NCI-H2081 treated with DMSO at 0.1 percent for 48 hours (cell line): ENCODE data around the gene SH3BP4.

Source experiments
- DNase-seq: peaks from one replicate; lab custom pipeline; 2025; lab: John Stamatoyannopoulos, UW

The SH3BP4 gene

GRCh38 chr2:234999740-235000425, 48.1 kb downstream of the SH3BP4 start:
- DNase-seq = no peak

DNA sequence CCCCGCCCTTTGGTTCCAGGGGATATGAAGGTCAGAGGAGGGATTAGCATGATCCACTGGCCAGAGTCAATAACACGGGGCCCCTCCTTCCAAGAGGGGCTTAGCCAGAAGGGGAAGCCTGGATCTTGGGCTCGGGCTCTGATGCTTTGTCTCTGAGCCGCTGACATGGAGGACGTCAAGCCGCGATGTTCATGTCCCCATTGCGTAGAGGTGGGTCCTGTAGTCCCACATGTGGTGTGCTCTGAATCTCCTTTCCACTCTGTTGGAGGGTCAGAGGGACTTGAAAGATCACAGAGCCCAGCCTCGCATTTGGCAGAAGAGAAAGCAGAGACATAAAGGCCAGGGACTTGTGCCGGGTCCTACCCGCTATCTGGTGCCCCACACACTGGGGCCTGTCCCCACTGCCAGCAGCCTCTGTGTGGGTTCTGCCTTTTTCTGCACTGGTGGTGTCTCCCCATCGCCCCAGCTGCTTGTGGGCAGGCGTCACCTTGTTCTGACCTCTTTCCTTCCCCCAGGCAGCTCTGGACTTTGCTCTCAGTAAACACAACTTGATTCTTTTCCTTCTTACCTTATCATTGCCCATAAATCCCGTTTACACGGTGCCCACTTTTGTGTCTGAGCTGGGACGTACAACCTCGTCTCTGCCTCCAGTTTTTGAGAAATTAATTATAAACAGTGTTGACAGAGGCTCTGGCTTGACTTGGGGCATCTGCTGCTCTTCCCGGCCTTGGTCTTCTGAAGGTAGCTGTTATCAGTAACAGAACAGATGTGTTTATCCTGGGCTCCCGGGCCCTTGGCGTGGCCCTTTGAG, 48.8 kb downstream of the SH3BP4 start:
- DNase-seq = no peak

GRCh38 chr2:235001237-235002133, 49.7 kb downstream of the SH3BP4 start:
- DNase-seq = no peak

DNA sequence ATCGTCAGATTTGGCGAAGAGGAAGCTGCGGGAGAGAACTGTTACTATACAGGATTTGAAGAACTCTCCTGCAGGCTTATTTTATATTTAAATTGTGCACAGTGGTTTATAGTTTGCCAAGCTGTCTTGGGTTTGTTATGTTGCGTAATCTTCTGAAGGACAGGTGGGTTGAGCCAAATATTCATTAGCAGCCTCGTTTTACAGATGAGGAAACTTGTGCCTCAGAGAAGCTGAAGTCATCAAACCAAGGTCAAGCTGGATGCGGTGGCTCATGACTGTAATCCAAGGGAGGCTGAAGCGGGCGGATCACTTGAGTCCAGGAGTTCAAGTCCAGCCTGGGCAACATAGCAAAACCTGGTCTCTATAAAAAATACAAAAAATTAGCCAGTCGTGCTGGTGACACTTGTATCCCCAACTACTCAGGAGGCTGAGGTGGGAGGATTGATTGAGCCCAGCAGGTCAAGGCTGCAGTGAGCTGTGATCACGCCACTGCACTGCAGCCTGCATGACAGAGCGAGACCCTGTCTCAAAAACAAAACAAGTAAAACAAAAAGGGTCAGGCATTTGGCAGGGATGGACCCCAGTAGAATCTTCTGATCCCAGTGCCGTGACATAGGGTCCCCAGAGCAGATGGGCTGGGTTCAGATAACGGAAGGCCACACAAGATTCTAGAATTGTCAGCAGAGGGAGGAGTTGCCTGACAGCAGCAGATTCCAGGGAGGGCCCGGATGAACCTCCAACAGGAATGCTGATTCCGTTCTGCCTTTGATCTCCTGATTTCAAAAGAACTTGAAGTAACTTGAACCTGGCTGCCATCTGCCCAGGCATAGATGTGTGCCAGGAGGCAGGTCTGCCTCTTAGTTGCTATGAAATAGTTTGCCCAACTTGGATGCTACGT, 50.6 kb downstream of the SH3BP4 start:
- DNase-seq = no peak

DNA sequence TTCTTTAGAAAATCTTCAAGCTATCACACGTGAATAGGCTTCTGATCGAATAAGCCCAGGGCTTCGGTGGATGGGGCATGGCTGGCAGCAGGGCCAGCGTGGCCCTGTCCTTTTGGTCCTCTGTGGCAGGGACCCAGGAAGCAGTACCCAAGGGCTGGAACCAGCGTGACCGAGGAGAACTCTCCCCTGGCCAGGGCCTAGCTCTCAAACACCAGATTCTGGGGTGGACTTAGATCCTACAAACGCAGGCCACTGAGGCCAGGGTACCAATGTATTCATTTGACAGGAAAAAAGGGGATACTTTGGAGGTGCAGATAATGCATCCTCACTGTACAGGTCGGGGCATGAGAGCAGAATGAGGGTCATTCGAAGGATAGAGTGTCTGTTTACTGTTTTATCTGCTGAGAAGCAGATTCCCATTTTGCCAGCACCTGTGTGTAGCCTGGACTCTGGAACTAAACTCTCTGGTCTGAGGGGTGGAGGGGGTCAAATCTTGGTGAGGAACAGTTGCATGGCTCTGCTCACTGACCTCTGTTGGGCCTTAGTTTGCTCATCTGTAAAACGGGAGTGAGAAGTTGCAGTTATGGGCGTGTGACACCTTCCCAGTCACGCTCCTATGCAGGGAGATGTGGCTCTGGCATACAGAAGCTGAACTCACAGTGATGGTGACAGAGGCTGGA, 51.4 kb downstream of the SH3BP4 start:
- DNase-seq = no peak

DNA sequence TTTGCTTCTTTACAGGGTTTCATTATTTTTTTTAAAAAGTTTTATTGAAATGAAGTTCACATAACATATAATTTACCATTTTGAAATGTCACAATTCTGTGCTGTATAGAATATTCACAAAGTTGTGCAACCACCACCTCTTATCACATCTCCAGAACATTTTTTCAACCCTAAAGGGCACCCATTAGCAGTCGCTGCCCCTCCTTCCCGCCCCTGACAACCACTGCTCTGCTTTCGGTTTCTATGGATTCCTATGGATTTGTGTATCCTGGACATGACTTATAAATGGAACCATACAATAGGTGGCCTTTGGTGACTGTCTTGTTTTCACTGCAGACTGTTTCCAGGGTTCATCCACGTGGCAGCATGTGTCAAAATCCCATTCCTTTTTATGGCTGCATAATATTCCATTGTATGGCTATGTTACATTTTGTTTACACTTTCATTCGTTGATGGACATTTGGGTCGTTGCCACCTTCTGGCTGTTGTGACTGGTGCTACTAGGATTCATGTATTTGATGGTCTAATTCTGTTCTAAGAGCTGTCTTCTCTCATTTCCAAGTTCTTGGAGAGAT, 52.6 kb downstream of the SH3BP4 start:
- no peak for DNase-seq

DNA sequence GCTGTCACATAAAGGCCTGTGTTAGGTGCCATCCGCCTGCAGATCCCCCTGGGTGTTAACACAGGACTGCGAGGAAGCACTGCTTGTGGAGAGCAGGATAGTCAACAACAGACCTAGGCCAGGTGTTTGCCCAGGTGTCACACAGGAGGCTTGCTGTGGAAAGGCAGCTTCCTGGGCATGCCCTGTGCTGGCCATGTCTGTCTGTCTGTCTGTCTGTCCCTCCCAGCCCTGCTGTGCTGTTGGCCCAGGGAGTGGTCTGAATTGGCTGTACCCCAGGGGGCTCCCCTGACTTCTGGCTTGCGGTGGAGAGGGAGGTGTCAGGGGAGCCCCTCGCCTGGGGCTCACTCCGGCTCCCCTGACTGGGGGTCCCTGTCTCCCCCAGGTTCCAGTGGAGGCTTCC, 53.2 kb downstream of the SH3BP4 start:
- DNase-seq = no peak

- no peak for DNase-seq
Observed at GRCh38 chr2:235005603-235006259, 53.9 kb downstream of the SH3BP4 start.

DNA sequence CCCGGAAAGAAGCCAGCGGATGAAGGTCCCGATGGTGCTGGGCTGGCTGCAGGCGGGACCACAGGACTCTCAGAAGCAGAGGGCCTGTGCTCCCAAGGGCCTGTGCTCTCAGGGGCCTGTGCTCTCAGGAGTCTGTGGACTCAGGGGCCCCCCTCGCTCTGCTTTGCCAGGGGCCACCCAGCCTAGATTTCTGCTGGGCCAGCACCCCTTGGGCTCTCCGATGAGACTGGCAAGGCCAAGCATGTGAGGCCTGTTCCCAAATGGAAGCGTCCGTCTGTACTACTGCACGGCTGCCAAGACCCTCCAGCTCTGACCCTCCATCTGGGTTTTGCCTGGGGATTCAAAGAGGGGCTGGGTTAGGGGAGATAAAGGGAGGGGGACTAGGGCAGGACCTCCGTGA, 54.6 kb downstream of the SH3BP4 start:
- DNase-seq = no peak

GRCh38 chr2:235006986-235007385, 55.2 kb downstream of the SH3BP4 start:
- no peak for DNase-seq

DNA sequence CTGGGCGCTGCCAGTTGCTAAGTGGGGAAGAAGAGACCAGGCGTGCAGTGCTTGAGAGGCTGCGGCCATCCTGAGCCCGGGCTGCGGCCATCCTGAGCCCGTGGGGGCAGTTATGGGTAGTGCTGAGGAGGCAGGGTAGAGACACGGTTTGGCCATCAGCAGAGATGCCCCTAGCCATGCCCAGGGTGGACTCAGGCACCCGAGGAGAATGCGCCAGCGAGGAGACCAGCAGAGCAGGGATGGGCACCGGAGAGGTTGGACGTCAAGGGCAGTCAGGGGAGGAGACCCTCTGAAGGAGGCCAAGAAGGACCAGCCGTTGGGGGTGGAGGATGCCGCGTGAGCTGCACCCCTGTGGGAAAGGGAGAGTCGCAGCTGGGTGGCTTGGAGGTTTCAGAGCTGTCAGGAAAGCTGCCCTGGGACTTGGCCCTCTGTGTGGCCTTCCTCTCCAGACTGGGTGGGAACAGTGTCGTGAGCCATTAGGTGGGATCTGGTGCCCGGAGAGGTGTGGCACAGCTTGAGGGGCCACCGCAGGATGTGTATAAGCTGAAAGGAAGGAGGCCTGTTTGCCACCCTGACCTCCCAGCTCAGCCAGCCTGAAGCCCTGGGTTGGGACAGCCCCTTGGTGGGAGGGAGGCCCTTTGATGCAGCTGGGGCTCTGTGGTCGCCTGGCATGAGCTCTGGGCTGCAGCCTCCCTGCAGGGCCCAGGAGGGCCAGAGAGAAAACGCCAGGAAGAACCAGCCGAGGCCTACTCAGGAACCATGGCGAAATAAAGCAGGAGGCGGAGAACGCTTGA, 56.0 kb downstream of the SH3BP4 start:
- no peak for DNase-seq

GRCh38 chr2:235008584-235009044, 56.8 kb downstream of the SH3BP4 start:
- DNase-seq = no peak

- DNase-seq = no peak
Observed at GRCh38 chr2:235009081-235009480, 57.3 kb downstream of the SH3BP4 start.

DNA sequence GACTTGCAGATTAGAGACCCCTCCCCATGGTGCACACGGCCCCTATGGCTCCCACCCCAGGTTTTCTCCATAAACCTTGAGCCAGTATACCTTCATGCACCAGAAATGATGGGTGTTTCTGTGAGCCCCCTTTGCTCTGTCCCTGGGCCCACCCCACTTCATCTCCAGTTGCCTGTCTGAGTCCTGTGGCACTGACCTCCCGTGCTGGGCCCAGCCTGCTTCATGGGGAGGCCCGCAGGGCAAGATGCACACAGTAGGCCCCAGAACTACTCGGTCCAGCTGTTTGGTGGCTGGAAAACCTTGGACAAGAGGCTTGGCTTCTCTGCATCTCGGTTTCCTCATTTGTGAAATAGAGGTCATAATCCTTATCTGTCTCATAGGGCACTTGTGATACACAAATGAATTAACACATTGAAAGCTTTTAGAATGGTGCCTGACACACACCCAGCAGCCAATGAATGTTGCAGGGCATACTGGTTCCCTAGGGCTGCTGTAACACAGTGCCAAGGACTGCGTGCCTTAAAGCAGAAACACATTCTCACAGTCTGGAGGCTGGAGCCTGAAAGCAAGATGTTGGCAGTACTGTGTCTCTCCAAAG, 58.4 kb downstream of the SH3BP4 start:
- DNase-seq = no peak

GRCh38 chr2:235011607-235011928, 59.8 kb downstream of the SH3BP4 start:
- DNase-seq = no peak

- no peak for DNase-seq
Observed at GRCh38 chr2:235011929-235012631, 60.3 kb downstream of the SH3BP4 start.

DNA sequence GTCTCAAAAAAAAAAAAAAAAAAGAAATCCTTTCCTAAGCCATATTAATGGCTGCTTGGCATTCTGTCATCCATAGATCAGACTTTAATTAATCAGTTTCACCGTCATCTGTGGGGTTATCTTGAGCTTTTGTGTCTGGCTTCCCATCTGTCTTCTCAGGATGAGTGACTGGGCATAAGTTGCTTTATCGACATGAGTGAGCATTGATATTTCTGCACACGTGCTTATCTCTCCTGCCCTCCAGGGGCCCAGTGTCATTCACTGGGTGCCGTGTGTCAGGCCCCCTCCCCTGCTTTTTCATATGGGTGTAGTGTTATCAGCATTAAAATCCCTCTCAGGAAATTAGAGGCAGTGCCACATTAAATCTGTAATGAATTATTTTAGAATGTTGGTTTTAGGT, 65.6 kb downstream of the SH3BP4 start:
- no peak for DNase-seq

GRCh38 chr2:235018838-235019237, 67.0 kb downstream of the SH3BP4 start:
- no peak for DNase-seq
